ENCODE data around the gene PDIA3. TPM values are rescaled to one million over a fixed set of nuclear protein-coding genes. Genes with fewer than 3 reads are reported as not detected.

The PDIA3 gene
- total RNA-seq, 2 experiments from 2014 or later, result 82.1 to 293 TPM

- H3K4me2 ChIP-seq (ENCODE audit: low read length), result peak overlapping the region; percentile 85
- no peak overlapping the region for H2AFZ ChIP-seq (ENCODE audit: low read length)
- ChIA-PET POLR2A (interaction anchor here (0.5 to 7.0 kb wide), 10 partner anchors 13 to 52 kb away, joined by 3 to 98 read pairs (median 9); partner anchors contain the start of genes HYPK, PDIA3, SERF2 and SERINC4), CTCF (ENCODE audit: unreplicated experiment) (no interaction called here)
- no peaks in the 10 kb centered on the region for H3K9me3 ChIP-seq (ENCODE audit: low read length)
- peak overlapping the region; percentile 91 for H3K27ac ChIP-seq (ENCODE audit: low read depth, low read length, poor library complexity, severe bottlenecking)
- H3K4me1 ChIP-seq (ENCODE audit: insufficient read depth, low read length, poor library complexity, severe bottlenecking), result peaks cover 59% of the 10 kb centered on the region
- H3K36me3 ChIP-seq (ENCODE audit: insufficient read depth, low read length), result peaks cover 57% of the 10 kb centered on the region
- peaks cover 61% of the 10 kb centered on the region for H3K79me2 ChIP-seq (ENCODE audit: insufficient read depth, low read depth, low read length)
- peaks cover 34% of the 10 kb centered on the region for H4K20me1 ChIP-seq (ENCODE audit: insufficient read depth, low read length)
- TF ChIP-seq, protein P1, sequence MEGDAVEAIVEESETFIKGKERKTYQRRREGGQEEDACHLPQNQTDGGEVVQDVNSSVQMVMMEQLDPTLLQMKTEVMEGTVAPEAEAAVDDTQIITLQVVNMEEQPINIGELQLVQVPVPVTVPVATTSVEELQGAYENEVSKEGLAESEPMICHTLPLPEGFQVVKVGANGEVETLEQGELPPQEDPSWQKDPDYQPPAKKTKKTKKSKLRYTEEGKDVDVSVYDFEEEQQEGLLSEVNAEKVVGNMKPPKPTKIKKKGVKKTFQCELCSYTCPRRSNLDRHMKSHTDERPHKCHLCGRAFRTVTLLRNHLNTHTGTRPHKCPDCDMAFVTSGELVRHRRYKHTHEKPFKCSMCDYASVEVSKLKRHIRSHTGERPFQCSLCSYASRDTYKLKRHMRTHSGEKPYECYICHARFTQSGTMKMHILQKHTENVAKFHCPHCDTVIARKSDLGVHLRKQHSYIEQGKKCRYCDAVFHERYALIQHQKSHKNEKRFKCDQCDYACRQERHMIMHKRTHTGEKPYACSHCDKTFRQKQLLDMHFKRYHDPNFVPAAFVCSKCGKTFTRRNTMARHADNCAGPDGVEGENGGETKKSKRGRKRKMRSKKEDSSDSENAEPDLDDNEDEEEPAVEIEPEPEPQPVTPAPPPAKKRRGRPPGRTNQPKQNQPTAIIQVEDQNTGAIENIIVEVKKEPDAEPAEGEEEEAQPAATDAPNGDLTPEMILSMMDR (conservative IDR thresholded peaks at IDR 0.05; ENCODE audit: low read length), result peak; percentile 59
- no peak for TF ChIP-seq EZH2phosphoT487 (IDR thresholded peaks at IDR 0.05; ENCODE audit: borderline replicate concordance, low read depth, low read length)
- no TSS peak for BruUV-seq (replicated peaks)
- H3K9me2 ChIP-seq (ENCODE audit: insufficient read depth, low read length), result no peaks in the 10 kb centered on the region
- intact Hi-C loops (cut with micrococcal nuclease; ENCODE audit: unreplicated experiment), result no loop called here
- peak; percentile 31 for DNase-seq (ENCODE audit: low spot score)
- peak overlapping the region; percentile 79 for H3K4me3 ChIP-seq (ENCODE audit: low read depth, low read length, poor library complexity, severe bottlenecking)
Measured at GRCh38 chr15:43775411-43775965, 29.2 kb downstream of the PDIA3 start.

- DNase-seq (ENCODE audit: low spot score), result peak; percentile 98
- Histone ChIP-seq H3K9me2 (ENCODE audit: insufficient read depth, low read length) (no peaks in the 10 kb centered on the region), H3K4me2 (ENCODE audit: low read length) (peak overlapping the region; percentile 85), H3K4me3 (ENCODE audit: low read depth, low read length, poor library complexity, severe bottlenecking) (peak overlapping the region; percentile 79), H2AFZ (ENCODE audit: low read length) (no peak overlapping the region), H3K27ac (ENCODE audit: low read depth, low read length, poor library complexity, severe bottlenecking) (peak overlapping the region; percentile 91), H3K4me1 (ENCODE audit: insufficient read depth, low read length, poor library complexity, severe bottlenecking) (peaks cover 66% of the 10 kb centered on the region), H4K20me1 (ENCODE audit: insufficient read depth, low read length) (peaks cover 31% of the 10 kb centered on the region), H3K79me2 (ENCODE audit: insufficient read depth, low read depth, low read length) (peaks cover 57% of the 10 kb centered on the region), H3K36me3 (ENCODE audit: insufficient read depth, low read length) (peaks cover 52% of the 10 kb centered on the region), H3K9me3 (ENCODE audit: low read length) (no peaks in the 10 kb centered on the region)
- intact Hi-C loops (cut with micrococcal nuclease; ENCODE audit: unreplicated experiment), result loop anchor here (1.0 to 2.0 kb wide), 2 partner anchors 27 to 52 kb away; no protein-coding TSS in a partner anchor
- ChIA-PET POLR2A (interaction anchor here (0.5 to 7.0 kb wide), 12 partner anchors 13 to 991 kb away, joined by 4 to 98 read pairs (median 12); partner anchors contain the start of genes HYPK, PDIA3, SERF2 and SERINC4), CTCF (ENCODE audit: unreplicated experiment) (interaction anchor here (1.0 to 1.4 kb wide), 3 partner anchors 13 to 52 kb away, joined by 3 to 5 read pairs (median 3); no protein-coding TSS in a partner anchor)
- no TSS peak for BruUV-seq (replicated peaks)
- TF ChIP-seq, protein P1 (conservative IDR thresholded peaks at IDR 0.05; ENCODE audit: low read length), result no peak
- no peak for TF ChIP-seq EZH2phosphoT487 (IDR thresholded peaks at IDR 0.05; ENCODE audit: borderline replicate concordance, low read depth, low read length)
Measured at GRCh38 chr15:43776101-43776717, 30.0 kb downstream of the PDIA3 start.

Data from OCI-LY7 (cell line).